Astrocyte of the spinal cord (primary cell): ENCODE data around the gene CASR.

Source experiments
- DNase-seq: peaks from one replicate; pipeline ENCODE4 v3.0.0; 2011; ENCODE audit warnings: low read depth, low spot score
- H3K4me3 ChIP-seq: 2 replicates; pipeline ENCODE4 v1.5.1; 2011; ENCODE audit warnings: low read depth, mild to moderate bottlenecking, low read length, moderate library complexity
- in situ Hi-C: cut with HindIII; loops from 2 replicates; pipeline ENCODE4 v1.10.0; 2017; ENCODE audit warnings: low sequenced_read_pairs
- TF ChIP-seq, protein P1 (sequence below): IDR thresholded peaks from 2 replicates; pipeline ENCODE4 v1.5.1; 2012; ENCODE audit warnings: low read depth, mild to moderate bottlenecking, low read length, inconsistent platforms

CASR gene

DNA sequence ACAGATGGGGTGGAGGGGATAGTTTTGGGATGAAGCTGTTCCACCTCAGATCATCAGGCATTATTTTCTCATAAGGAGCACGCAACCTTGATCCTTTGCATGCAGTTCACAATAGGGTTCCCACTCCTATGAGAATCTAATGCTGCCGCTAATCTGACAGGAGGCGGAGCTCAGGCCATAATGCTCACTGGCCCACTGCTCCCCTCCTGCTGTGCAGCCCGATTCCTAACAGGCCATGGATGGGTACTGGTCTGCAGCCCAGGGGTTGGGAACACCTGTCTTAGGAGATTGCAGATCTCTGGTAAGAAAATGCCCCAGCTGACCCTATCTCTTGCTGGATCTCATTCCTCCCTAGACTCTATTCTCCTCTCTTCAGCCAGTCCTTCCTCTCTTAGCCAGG lies 148.4 kb downstream of the CASR start:
- H3K4me3 ChIP-seq = no peak overlapping the region
- TF ChIP-seq, protein P1, sequence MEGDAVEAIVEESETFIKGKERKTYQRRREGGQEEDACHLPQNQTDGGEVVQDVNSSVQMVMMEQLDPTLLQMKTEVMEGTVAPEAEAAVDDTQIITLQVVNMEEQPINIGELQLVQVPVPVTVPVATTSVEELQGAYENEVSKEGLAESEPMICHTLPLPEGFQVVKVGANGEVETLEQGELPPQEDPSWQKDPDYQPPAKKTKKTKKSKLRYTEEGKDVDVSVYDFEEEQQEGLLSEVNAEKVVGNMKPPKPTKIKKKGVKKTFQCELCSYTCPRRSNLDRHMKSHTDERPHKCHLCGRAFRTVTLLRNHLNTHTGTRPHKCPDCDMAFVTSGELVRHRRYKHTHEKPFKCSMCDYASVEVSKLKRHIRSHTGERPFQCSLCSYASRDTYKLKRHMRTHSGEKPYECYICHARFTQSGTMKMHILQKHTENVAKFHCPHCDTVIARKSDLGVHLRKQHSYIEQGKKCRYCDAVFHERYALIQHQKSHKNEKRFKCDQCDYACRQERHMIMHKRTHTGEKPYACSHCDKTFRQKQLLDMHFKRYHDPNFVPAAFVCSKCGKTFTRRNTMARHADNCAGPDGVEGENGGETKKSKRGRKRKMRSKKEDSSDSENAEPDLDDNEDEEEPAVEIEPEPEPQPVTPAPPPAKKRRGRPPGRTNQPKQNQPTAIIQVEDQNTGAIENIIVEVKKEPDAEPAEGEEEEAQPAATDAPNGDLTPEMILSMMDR = no peak
- no peak for DNase-seq
- in situ Hi-C loops = no loop called here

- DNase-seq = no peak
- TF ChIP-seq, protein P1 = no peak
- in situ Hi-C loops = no loop called here
- H3K4me3 ChIP-seq = no peak overlapping the region
Measured at GRCh38 chr3:122332551-122332950, 149.1 kb downstream of the CASR start.
